DND-41 (cell line): ENCODE measurements around the gene SLC37A3.

Experiments used
- ATAC-seq: fragments of 200-7000 bp; cut with Tn5 transposase; 3 replicates; pipeline ENCODE4 v1.9.1; 2021; ENCODE audit warnings: low read depth; ENCODE audit not compliant: insufficient read depth
- DNase-seq: peaks from one replicate; pipeline ENCODE4 v3.0.0-alpha.2; 2020
- H2AFZ ChIP-seq: 2 replicates; pipeline ENCODE4 v1.6.0; 2012; ENCODE audit warnings: low read depth, low read length
- H3K27ac ChIP-seq: 2 replicates; pipeline ENCODE4 v1.5.1; 2012; ENCODE audit warnings: low read length, inconsistent platforms
- H3K27me3 ChIP-seq: fragments of 200-600 bp; sonication (generic); 2 replicates; pipeline ENCODE4 v1.6.0; 2012; ENCODE audit warnings: low read length, mild to moderate bottlenecking, inconsistent platforms; ENCODE audit not compliant: insufficient read depth, poor library complexity
- H3K36me3 ChIP-seq: 2 replicates; pipeline ENCODE4 v1.5.1; 2012; ENCODE audit warnings: low read length, inconsistent platforms; ENCODE audit not compliant: insufficient read depth
- H3K4me1 ChIP-seq: 2 replicates; pipeline ENCODE4 v1.5.1; 2012; ENCODE audit warnings: mild to moderate bottlenecking, low read length; ENCODE audit not compliant: insufficient read depth
- H3K4me2 ChIP-seq: 2 replicates; pipeline ENCODE4 v1.6.0; 2012; ENCODE audit warnings: mild to moderate bottlenecking, moderate library complexity, low read length, inconsistent platforms; ENCODE audit not compliant: insufficient read depth
- H3K4me3 ChIP-seq, 2 experiments: fragments of 200-600 bp in 1 of 2; shearing (Covaris generic) in 1 of 2; 2 replicates each; pipeline ENCODE4 v1.5.1; 2012 to 2016; ENCODE audit warnings: inconsistent platforms in 2 of 2, low read length in 2 of 2, mild to moderate bottlenecking in 2 of 2, low read depth in 1 of 2, moderate library complexity in 1 of 2
- H3K79me2 ChIP-seq: 2 replicates; pipeline ENCODE4 v1.6.0; 2012; ENCODE audit warnings: low read length, inconsistent platforms; ENCODE audit not compliant: insufficient read depth
- H3K9ac ChIP-seq: 2 replicates; pipeline ENCODE4 v1.6.0; 2012; ENCODE audit warnings: low read depth, mild to moderate bottlenecking, inconsistent platforms, low read length, moderate library complexity
- H3K9me3 ChIP-seq: 2 replicates; pipeline ENCODE4 v1.5.1; 2012; ENCODE audit warnings: low read length, moderate library complexity, mild to moderate bottlenecking, inconsistent platforms; ENCODE audit not compliant: insufficient read depth, severe bottlenecking
- H4K20me1 ChIP-seq: 2 replicates; pipeline ENCODE4 v1.6.0; 2012; ENCODE audit warnings: low read length; ENCODE audit not compliant: insufficient read depth
- EZH2 ChIP-seq: IDR thresholded peaks from 3 replicates; pipeline ENCODE4 v1.6.1; 2012; ENCODE audit warnings: borderline replicate concordance, low read depth, mild to moderate bottlenecking, moderate library complexity, low read length, inconsistent platforms; ENCODE audit not compliant: severe bottlenecking
- TF ChIP-seq, protein P1 (sequence below): IDR thresholded peaks from 2 replicates; pipeline ENCODE4 v1.5.1; 2012; ENCODE audit warnings: borderline replicate concordance, low read length, moderate library complexity, mild to moderate bottlenecking; ENCODE audit not compliant: poor library complexity, severe bottlenecking; ENCODE audit errors: extremely low read depth

SLC37A3 gene

DNA sequence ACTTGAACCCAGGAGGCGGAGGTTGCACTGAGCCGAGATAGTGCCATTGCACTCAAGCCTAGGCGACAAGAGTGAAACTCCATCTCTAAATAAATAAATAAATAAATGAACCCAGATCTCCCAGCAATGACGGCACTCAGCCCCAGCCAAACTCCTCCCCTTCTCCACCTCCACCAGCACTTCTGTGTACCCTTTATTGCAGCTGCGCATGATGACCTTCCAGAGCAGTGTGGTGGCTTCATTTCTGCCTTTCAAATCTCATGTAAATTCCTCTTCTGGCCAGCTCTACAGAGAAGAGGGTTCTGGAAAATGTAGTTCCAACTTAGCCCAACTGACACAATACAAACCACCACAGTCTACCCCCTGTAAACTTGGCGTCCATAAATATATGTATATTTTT lies 108.5 kb downstream of the SLC37A3 start:
- no peak overlapping the region for H3K27ac ChIP-seq
- no peaks in the 10 kb centered on the region for H4K20me1 ChIP-seq
- no peak overlapping the region for H2AFZ ChIP-seq
- H3K4me2 ChIP-seq, result no peak overlapping the region
- no peaks in the 10 kb centered on the region for H3K79me2 ChIP-seq
- TF ChIP-seq, protein P1, sequence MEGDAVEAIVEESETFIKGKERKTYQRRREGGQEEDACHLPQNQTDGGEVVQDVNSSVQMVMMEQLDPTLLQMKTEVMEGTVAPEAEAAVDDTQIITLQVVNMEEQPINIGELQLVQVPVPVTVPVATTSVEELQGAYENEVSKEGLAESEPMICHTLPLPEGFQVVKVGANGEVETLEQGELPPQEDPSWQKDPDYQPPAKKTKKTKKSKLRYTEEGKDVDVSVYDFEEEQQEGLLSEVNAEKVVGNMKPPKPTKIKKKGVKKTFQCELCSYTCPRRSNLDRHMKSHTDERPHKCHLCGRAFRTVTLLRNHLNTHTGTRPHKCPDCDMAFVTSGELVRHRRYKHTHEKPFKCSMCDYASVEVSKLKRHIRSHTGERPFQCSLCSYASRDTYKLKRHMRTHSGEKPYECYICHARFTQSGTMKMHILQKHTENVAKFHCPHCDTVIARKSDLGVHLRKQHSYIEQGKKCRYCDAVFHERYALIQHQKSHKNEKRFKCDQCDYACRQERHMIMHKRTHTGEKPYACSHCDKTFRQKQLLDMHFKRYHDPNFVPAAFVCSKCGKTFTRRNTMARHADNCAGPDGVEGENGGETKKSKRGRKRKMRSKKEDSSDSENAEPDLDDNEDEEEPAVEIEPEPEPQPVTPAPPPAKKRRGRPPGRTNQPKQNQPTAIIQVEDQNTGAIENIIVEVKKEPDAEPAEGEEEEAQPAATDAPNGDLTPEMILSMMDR, result no peak
- TF ChIP-seq EZH2, result no peak
- no peak for ATAC-seq
- no peaks in the 10 kb centered on the region for H3K36me3 ChIP-seq
- no peaks in the 10 kb centered on the region for H3K27me3 ChIP-seq
- H3K9ac ChIP-seq, result no peak overlapping the region
- no peak overlapping the region for H3K4me3 ChIP-seq
- DNase-seq, result no peak
- no peaks in the 10 kb centered on the region for H3K4me1 ChIP-seq
- no peaks in the 10 kb centered on the region for H3K9me3 ChIP-seq

DNA sequence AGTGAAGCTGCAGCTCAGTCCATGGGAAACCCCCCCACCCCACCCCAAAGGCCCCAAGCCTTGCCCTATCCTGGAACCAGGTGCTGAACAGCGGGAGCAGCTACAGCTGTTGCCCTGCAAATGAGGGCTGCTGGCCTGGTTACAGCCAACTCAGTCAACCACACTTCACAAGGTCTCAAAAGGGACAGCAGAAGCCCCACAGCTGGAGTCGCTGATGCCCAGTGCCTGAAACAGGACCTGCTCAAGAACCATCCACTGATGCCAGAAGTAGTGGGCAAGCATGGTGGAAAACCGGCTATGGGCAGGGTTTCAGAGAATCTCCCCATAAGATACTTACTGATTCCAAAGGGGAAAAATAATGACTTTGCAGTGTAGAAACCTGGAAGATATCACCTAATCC lies 110.3 kb downstream of the SLC37A3 start:
- Histone ChIP-seq H3K4me2 (no peak overlapping the region), H3K4me1 (no peaks in the 10 kb centered on the region), H3K79me2 (no peaks in the 10 kb centered on the region), H3K27me3 (no peaks in the 10 kb centered on the region), H3K9me3 (no peaks in the 10 kb centered on the region), H4K20me1 (no peaks in the 10 kb centered on the region), H2AFZ (no peak overlapping the region), H3K27ac (no peak overlapping the region), H3K36me3 (no peaks in the 10 kb centered on the region), H3K9ac (no peak overlapping the region), H3K4me3 (no peak overlapping the region)
- ATAC-seq, result no peak
- no peak for DNase-seq
- no peak for TF ChIP-seq EZH2

DNA sequence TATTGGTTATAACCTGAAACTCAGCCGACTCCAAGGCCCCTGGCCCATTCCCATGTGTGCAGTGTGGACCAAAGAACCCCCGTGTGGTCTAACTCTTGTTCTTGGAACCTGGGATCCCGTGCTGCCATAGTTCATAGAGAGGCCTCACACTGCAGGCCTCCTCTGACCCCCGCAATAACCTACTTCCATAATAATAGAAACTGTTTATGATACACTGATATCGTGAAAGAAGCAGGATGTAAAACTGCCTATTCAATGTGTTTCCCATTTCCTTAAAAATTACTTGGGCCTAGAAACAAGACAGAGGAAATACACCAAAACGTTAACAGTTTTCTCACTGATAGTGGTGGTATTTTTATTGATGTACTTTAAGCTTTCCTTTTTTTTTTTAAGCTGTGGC lies 112.4 kb downstream of the SLC37A3 start:
- Histone ChIP-seq H3K9ac (no peak overlapping the region), H3K27me3 (no peaks in the 10 kb centered on the region), H3K27ac (no peak overlapping the region), H3K36me3 (no peaks in the 10 kb centered on the region), H3K4me2 (no peak overlapping the region), H3K4me1 (no peaks in the 10 kb centered on the region), H3K79me2 (no peaks in the 10 kb centered on the region), H4K20me1 (no peaks in the 10 kb centered on the region), H3K9me3 (no peaks in the 10 kb centered on the region), H3K4me3 (no peak overlapping the region), H2AFZ (no peak overlapping the region)
- DNase-seq (no peak), ATAC-seq (no peak)
- TF ChIP-seq, protein P1, result no peak
- TF ChIP-seq EZH2, result no peak

DNA sequence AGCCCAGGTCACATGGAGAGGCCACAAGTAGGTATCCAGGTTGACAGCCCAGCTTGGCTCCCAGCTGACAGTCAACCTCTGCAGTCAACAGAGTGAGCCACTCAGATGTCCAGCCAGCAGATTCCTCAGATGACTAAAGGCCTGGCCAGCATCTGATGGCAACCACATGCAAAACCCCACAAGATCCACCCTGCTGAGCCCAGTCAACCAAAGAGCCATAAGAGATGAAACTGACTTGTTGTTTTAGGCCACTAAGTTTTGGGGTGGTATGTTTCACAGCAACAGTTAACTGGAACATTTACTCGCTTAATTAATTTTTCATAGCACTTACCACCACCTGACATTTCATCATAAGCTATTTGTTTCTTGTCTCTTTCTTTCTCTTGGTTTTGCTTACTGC lies 114.3 kb downstream of the SLC37A3 start:
- ATAC-seq (no peak), DNase-seq (no peak)
- Histone ChIP-seq H3K4me1 (no peaks in the 10 kb centered on the region), H3K79me2 (no peaks in the 10 kb centered on the region), H3K27me3 (no peaks in the 10 kb centered on the region), H3K36me3 (no peaks in the 10 kb centered on the region), H3K9ac (no peak overlapping the region), H3K9me3 (no peaks in the 10 kb centered on the region), H4K20me1 (no peaks in the 10 kb centered on the region), H2AFZ (no peak overlapping the region), H3K4me3 (no peak overlapping the region), H3K27ac (no peak overlapping the region), H3K4me2 (no peak overlapping the region)
- no peak for TF ChIP-seq EZH2
- TF ChIP-seq, protein P1, result no peak
